HG03196 (cell line): ENCODE results near the gene CHMP6.
"Not testable (repeated sequence)": the region's sequence is repeated elsewhere in the genome, so short reads cannot be mapped to it uniquely, and the experiment has no call there.

Experiments used
- ATAC-seq: cut with Tn5 transposase; IDR thresholded peaks from one replicate; pipeline ENCODE4 v1.9.1; 2021; ENCODE audit not compliant: unreplicated experiment

Gene CHMP6

GRCh38 chr17:81029859-81030258, 38.2 kb downstream of the CHMP6 start:
- no peak for ATAC-seq

DNA sequence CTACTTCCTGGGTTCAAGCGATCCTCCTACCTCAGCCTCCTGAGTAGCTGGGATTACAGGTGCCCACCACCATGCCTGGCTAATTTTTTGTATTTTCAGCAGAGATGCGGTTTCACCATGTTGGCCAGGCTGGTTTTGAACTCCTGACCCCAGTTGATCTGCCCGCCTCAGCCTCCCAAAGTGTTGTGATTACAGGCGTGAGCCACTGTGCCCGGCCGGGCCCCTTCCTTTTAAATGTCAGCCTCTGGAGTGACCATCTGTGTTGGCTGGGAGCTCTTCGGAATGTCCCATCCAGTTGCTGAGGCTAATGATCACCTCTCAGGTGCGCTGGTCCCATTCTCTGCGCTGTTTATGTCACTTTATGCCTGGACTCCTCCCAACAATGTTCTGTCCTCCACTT, 38.7 kb downstream of the CHMP6 start:
- ATAC-seq, result not testable (repeated sequence)

GRCh38 chr17:81030741-81031565, 39.3 kb downstream of the CHMP6 start:
- no peak for ATAC-seq

GRCh38 chr17:81031566-81032550, 40.2 kb downstream of the CHMP6 start:
- ATAC-seq, result no peak

GRCh38 chr17:81032641-81033480, 41.2 kb downstream of the CHMP6 start:
- no peak for ATAC-seq

DNA sequence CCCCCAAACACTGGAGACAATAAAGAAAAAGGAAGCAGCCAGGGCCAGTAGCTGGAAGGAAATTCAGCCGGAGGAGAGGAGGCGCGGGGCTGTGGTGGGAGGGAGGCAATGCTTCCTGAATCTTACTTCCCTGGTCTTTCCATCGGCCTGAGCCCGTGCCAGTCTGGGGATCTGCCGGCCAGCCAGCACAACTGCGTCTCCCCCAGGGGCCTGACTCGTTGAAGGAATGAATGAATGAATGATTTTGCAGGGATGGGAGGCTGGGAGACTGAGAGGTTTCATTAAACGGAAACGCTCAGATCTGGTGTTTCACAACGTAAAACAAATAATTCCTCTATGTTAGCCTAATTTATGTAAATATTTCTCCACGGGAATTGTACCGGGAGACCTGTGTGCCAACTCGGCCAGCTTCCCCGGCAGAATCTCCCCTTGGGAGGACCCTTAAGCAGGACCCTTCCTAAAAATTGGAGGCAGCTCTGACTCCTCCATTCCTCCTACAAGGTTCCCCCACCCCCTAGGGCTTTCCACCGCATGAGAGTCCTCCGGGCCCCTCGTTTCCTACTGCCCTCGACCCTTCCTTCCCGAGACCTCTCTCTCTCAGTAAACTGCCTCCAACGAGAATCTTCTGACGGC, 42.0 kb downstream of the CHMP6 start:
- ATAC-seq, result no peak

DNA sequence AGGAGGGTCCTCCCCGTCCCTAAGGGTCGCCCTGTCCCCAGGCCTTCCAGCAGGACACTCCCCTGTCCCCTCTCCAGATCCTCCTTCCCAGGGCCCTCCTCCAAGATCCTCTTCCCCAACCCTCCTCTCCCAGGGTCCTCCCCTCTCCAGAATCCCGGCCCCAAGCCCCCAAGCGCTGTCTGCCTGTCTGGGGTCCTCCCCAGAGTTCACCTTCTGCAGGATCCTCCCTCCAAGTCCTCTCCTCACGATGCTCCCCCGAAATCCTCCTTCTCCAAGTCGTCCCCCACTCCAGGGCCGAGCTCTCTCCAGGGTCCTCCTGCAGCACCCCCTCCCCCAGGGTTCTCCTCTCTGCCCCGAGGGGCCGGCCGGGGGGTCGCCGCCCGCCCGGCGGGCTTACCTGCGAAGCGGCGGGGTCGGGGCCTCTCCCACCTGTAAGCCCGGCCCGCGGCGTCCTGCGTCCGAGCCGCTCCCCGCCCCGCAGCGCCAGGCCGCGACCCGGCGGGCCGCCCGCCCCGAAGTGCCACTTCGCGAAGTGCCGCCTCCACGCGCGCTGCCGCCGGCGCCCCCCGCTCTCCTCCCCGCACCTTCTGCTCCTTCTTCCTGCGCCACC, 42.6 kb downstream of the CHMP6 start:
- ATAC-seq, result peak; percentile 3

DNA sequence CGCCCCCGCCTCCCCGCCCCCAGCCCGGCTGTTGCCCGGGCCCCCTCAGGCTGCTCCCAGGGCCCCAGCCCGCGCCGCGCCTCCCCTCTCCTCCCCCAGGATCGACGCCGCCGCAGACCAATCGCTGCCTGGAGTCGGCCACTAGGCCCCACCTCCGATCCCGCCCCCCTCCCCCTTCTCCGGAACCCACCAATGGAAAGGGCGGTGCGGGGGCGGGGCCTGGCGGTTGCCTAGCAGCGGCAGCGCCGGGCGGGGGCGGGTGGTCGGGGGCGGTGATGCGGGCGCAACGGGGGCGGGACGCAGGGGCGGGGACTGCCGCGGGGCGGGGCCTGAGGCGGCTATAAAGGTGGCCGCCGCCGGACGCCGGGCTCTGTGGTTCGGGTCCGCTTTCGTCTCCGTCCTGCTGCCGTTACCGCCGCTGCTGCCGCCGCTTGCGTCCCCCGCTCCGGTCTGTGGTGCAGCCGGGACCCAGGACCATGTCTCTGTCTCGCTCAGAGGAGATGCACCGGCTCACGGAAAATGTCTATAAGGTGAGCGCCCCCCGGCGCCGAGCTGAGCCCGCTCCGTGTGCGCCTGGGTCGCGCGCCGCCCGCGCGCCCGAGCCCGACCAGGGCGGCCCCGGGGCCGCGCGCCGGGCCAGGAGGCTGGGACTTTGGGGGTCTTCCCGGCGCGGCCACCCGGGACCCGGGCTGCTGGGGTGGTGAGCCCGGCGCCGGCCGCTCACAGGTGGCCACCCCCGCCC, 43.3 kb downstream of the CHMP6 start, which contains the start of gene BAIAP2:
Gene BAIAP2, plus strand, starts transcription at position 373 of the 742 bp plus-strand sequence. Its CDS starts 104 bp downstream, at position 477.
- ATAC-seq, result peak; percentile 50

GRCh38 chr17:81035521-81036196, 44.0 kb downstream of the CHMP6 start:
- ATAC-seq, result no peak

GRCh38 chr17:81036197-81036941, 44.7 kb downstream of the CHMP6 start:
- no peak for ATAC-seq

DNA sequence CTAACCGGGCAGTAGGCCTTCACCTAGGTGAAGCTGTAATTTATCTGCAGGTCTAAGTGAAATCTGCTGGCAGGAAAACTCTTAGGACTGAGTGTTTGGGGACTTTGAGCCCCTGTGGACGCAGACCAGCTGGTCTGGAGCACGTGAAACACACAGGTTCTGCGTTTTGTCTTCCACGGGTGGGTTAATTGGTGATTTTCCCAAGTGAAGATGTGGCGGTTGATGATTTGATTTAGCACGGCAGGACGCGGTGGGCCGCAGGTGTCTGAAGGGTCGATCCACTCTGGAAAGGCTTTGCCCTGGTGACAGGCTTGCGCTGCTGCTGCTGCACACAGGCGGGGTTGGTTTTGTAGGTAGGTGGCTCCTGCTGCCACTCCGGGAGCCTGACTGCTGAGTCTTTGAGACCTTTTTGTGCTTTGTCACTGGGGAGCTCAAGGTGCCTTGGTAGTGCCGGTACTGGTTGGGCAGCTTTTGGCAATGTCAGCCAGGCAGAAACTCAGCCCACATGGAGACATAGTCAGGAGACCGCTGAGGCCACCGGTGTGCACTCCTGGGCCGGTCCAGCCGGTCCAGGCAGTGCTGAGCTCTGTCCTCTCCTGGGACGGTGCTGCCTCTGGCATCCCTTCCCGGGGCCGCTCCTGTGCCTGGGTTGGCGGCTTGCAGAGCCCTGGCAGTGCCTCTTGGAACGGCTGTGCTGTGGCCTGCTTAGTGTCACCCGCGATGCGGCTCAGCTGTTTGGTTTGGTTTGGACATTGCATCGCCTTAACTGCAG, 45.6 kb downstream of the CHMP6 start:
- no peak for ATAC-seq

DNA sequence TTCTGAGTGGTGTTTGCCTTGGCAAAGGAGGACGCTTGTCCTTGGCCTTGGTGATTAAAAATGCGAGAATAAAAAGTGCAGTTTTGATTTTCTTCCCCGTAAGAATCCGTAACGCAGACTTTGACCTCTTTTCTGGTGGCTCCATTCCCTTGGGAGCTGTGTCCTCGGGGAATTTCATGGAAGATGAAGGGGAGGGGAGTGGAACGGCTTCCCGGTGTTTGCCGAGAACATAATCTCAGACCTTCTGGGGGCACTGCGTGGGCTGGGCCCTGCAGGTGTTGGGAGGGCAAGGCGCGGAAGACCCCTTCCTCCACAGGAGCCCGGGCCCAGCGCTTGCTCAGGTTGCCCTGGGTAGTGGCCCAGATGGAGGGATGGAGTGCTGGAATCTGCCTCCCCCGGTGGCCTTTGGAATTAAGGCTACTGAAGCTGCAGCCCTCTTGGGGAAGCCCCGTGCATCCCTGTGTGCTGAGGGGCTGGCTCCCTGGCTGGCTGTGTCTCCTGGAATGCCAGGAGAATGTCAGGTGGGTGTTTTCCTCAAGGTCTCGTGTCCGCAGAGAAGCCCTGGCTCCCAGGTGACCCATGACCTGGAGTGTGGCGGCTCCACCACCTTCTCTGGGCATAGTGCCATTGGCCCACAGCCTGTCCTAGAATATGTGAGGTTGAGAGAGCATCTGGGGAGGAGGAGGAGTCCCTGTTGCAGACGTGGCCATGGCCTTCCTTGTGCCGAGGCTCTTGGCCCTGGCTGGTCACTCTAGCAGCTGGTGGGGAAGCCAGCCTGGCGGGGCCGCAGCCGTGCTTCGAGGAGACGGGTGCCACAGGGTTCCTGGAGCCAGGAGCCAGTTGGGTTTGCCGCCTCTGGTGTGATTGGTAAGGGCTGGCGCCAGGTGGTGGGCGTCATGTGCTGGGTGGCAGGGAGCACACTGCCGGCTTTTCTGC, 46.4 kb downstream of the CHMP6 start:
- no peak for ATAC-seq

GRCh38 chr17:81039096-81039495, 47.5 kb downstream of the CHMP6 start:
- no peak for ATAC-seq

DNA sequence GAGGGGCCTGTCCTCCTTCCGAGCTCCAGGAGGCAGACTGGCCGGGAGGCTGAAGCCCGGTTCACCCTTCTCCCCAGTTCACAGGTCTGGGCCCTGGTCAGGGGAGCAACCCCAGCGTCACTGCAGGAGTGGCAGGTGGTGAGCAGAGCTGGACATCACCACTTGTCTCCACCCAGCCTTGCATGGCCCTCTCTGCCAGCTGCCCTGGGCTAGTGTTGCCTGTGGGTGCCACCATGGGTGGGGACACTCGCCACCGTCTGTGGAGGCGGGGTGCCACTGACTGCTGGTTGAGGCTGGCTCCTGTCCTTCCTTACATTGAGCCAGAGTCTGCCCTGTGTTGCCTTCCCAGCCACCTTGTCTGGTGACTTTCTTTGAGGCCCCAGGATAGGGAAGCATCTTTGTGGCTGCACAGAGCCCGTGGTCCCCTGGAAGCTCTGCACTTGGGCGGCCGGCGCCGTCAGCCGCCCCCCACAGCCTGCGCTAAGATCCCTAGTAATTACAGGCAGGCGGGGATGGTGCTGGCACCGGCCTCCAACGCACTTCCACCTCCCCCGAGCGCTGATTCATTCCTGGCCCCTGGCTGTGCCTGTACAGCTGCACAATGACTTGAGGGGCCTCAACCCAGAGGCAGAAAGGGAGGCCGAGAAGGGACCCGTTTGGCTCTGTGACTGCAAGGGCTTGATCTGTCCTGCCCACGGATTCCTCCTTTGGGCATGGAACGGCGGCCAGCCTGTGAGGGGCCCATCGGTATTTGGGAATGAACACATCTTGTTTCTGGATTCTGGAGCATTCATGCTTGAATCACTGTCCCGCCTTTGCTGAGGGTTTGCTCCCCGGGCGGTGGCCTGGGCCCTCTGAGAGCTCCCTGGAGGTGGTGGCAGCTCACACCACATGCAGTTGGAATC, 48.5 kb downstream of the CHMP6 start:
- ATAC-seq, result no peak

GRCh38 chr17:81040791-81041337, 49.2 kb downstream of the CHMP6 start:
- ATAC-seq, result no peak
